Natural killer cell treated with Interleukin-12 subunit alpha and Interleukin-12 subunit beta and Interleukin-15 and Interleukin-18, amount 100 ng/mL, for 72 hours (primary cell): ENCODE results near the gene KCNIP4. TPM values are rescaled to one million over a fixed set of nuclear protein-coding genes. Genes with fewer than 3 reads are reported as not detected.

Experiments used
- ATAC-seq, 2 donors: fragments of 150-1000 bp; cut with Tn5 transposase in 1 of 2; sonication (Bioruptor Pico), chemical (Tn5 transposase) in 1 of 2; 2 replicates each; pipeline ENCODE4 v1.10.0; 2021
- DNase-seq: peaks from one replicate; pipeline ENCODE4 v3.0.0; 2022; ENCODE audit warnings: low spot score
- H3K27ac Mint-ChIP-seq, 2 donors: 1 replicate in 1 of 2; 2 replicates in 1 of 2; pipeline ENCODE4 v1.8.0; 2022; ENCODE audit warnings: mixed read lengths in 2 of 2, mild to moderate bottlenecking in 1 of 2, moderate library complexity in 1 of 2
- H3K27me3 Mint-ChIP-seq, 2 donors: 1 replicate in 1 of 2; 2 replicates in 1 of 2; pipeline ENCODE4 v1.8.0; 2022; ENCODE audit warnings: mixed read lengths in 2 of 2
- H3K36me3 Mint-ChIP-seq: one replicate; pipeline ENCODE4 v1.8.0; 2022; ENCODE audit warnings: mixed read lengths
- H3K4me1 Mint-ChIP-seq, 2 donors: 1 replicate in 1 of 2; 2 replicates in 1 of 2; pipeline ENCODE4 v1.8.0; 2022; ENCODE audit warnings: low read depth in 2 of 2, mixed read lengths in 2 of 2, mild to moderate bottlenecking in 1 of 2
- H3K4me3 Mint-ChIP-seq: one replicate; pipeline ENCODE4 v1.8.0; 2022; ENCODE audit warnings: mixed read lengths
- H3K9me3 Mint-ChIP-seq: 2 replicates; pipeline ENCODE4 v1.8.0; 2022; ENCODE audit warnings: mixed read lengths
- total RNA-seq, 2 donors: library from RNA; stranded (reverse); gene quantifications; one replicate each; pipeline ENCODE4 v1.2.3, GENCODE V29; 2022

The KCNIP4 gene
- total RNA-seq, 2 donors from 2014 or later, result not detected

DNA sequence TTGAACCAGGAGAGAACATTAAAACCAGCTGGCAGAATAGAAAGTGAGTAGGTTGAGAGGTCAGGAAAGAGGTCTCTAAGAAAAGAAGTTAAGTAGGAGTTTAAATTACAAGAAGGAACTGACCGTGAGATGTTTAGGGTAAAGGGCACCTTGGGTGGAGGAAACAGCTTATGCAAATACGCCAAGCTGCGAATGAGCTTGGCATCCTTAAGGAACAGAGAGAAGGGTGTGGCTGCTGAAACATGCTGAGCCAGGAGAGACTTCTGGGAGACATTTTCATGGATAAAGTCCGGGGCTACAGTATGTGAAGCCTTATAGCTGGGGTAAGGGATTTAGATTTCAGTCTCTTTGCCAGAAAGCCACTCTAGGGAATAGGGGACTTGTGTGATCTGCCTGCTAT is 249.1 kb downstream of the KCNIP4 start:
- peaks cover 9% of the 10 kb centered on the region for H3K9me3 Mint-ChIP-seq
- H3K4me1 Mint-ChIP-seq, result no peaks in the 10 kb centered on the region
- H3K36me3 Mint-ChIP-seq, result no peaks in the 10 kb centered on the region
- no peak overlapping the region for H3K27ac Mint-ChIP-seq
- H3K4me3 Mint-ChIP-seq, result no peak overlapping the region
- ATAC-seq (no peak), DNase-seq (no peak)
- no peaks in the 10 kb centered on the region for H3K27me3 Mint-ChIP-seq

DNA sequence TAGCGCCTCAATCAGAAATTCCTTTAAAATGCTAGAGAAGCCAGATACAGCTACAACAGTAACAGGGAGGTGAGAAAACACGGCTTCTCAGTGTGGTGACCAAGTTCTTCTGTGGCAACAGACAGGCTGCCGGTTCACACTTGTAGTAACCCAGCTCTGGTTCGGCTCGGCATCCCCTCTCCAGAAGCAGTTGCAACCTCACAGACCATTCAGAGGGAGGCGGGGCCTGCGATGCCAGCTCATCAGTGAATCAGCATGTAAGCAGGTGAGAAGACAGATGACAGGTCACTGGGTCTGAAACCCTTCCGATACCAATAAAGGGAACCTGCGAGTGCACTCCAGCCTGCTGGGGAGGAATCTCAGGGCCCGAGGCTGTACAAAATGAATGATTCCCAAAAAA is 251.0 kb downstream of the KCNIP4 start:
- Mint-ChIP-seq H3K4me3 (no peak overlapping the region), H3K27ac (no peak overlapping the region), H3K4me1 (no peaks in the 10 kb centered on the region), H3K27me3 (no peaks in the 10 kb centered on the region), H3K36me3 (no peaks in the 10 kb centered on the region), H3K9me3 (peaks cover 9% of the 10 kb centered on the region)
- DNase-seq (no peak), ATAC-seq (no peak)

- DNase-seq, result no peak
- Mint-ChIP-seq H3K27me3 (no peaks in the 10 kb centered on the region), H3K27ac (no peak overlapping the region), H3K36me3 (no peaks in the 10 kb centered on the region), H3K9me3 (peaks cover 6% of the 10 kb centered on the region), H3K4me3 (no peak overlapping the region), H3K4me1 (no peaks in the 10 kb centered on the region)
- no peak for ATAC-seq
Measured at GRCh38 chr4:21695141-21695540, 253.4 kb downstream of the KCNIP4 start.

GRCh38 chr4:21692241-21692640 is 256.3 kb downstream of the KCNIP4 start:
- DNase-seq, result no peak
- Mint-ChIP-seq H3K27me3 (no peaks in the 10 kb centered on the region), H3K9me3 (peaks cover 4% of the 10 kb centered on the region), H3K4me1 (no peaks in the 10 kb centered on the region), H3K4me3 (no peak overlapping the region), H3K27ac (no peak overlapping the region), H3K36me3 (no peaks in the 10 kb centered on the region)
- no peak for ATAC-seq

DNA sequence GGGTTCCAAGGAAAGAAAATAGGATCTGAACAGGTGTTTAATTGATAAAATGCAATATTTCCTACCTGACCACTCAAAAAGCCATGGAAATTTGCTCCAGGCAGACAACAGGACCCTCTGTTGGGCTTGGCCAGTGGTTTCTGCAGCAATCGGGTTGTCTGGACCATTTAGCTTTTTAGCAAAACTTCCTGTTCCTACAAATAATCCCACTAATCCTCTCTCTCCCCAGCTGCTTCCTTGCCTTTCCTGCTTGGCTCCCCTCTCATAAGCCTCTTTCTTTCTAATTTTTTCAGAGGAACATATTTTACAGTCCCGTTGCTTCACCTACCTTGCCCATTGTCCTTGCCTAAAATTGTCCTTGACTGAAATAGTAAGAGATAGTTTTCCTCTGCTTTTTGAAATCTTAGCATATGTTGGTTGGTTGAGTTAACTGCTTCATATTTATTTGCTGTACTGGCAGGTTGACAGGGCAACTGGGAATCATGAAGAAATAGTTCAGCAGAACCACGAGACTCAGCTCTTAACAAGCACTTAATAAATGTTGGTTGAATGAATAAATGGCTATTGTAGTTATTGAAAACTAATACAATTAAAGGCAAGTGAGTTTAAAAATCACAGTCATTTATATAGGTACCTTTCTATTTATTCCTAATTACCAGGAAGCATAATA is 259.8 kb downstream of the KCNIP4 start:
- Mint-ChIP-seq H3K4me3 (no peak overlapping the region), H3K36me3 (no peaks in the 10 kb centered on the region), H3K27me3 (no peaks in the 10 kb centered on the region), H3K27ac (no peak overlapping the region), H3K9me3 (peaks cover 7% of the 10 kb centered on the region), H3K4me1 (no peaks in the 10 kb centered on the region)
- ATAC-seq (no peak), DNase-seq (no peak)

DNA sequence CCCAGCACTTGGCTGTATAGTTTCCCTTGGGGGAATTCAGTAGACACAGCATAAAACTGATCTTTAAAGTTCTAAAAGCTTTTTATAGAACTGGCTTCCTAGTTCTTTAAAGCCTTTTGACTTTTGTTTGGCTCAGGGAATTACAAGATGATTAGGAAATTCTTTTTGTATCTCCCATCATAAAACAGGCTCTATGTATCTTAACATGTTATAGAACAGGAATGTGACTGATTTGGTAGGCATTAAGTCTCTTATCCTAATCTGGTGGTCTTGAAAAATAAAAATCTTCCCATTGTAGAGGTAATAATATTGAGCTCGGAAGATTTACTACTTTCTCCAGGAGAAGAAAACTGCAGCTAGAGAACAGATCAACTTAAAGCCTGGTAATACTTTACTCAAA is 262.7 kb downstream of the KCNIP4 start:
- no peak for ATAC-seq
- no peaks in the 10 kb centered on the region for H3K4me1 Mint-ChIP-seq
- H3K27me3 Mint-ChIP-seq, result no peaks in the 10 kb centered on the region
- H3K36me3 Mint-ChIP-seq, result no peaks in the 10 kb centered on the region
- no peak for DNase-seq
- H3K27ac Mint-ChIP-seq, result no peak overlapping the region
- H3K4me3 Mint-ChIP-seq, result no peak overlapping the region
- peaks cover 10% of the 10 kb centered on the region for H3K9me3 Mint-ChIP-seq

DNA sequence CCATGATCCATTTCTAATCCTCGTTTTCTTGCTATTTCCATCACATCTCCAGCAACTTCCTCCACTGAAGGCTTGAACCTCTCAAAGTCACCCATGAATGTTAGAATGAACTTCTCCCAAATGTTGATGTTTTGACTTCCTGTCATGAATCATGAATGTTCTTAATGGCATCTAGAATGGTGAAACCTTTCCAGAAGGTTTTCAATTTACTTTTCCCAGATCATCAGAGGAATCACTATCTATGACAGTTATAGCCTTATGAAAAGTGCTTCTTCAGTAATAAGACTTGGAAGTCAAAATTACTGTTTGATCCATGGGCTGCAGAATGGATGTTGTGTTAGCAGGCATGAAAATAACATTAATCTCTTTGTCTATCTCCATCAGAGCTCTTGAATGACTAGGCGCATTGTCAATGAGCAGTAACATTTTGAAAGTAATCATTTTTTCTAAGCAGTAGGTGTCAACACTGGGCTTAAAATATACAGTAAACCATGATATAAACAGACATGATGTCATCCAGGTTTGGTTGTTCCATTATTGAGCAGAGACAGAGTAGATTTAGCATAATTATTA is 268.2 kb downstream of the KCNIP4 start:
- Mint-ChIP-seq H3K9me3 (peaks cover 21% of the 10 kb centered on the region), H3K36me3 (no peaks in the 10 kb centered on the region), H3K4me3 (no peak overlapping the region), H3K4me1 (no peaks in the 10 kb centered on the region), H3K27ac (no peak overlapping the region), H3K27me3 (no peaks in the 10 kb centered on the region)
- DNase-seq (no peak), ATAC-seq (no peak)

DNA sequence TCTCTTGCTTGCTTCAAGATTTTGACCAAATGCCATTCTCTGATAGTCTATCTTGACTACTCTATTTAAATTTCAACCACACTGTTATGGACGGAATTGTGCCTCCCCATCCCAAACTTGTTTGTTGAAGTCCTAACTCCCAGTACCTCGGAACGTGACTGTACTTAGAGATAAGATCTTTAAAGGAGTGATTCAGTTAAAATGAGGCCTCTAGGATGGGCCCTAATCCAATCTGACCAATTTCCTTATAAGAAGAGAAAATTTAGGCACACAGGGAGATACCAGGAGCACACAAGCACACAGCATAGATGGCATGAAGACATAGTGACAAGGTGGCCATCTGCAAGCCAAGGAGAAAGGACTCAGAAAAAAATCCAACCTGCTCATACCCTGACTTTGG is 269.9 kb downstream of the KCNIP4 start:
- no peak for ATAC-seq
- no peak overlapping the region for H3K27ac Mint-ChIP-seq
- H3K9me3 Mint-ChIP-seq, result peaks cover 24% of the 10 kb centered on the region
- DNase-seq, result no peak
- H3K4me1 Mint-ChIP-seq, result no peaks in the 10 kb centered on the region
- H3K36me3 Mint-ChIP-seq, result no peaks in the 10 kb centered on the region
- no peak overlapping the region for H3K4me3 Mint-ChIP-seq
- no peaks in the 10 kb centered on the region for H3K27me3 Mint-ChIP-seq

GRCh38 chr4:21677173-21677572 is 271.4 kb downstream of the KCNIP4 start:
- DNase-seq, result no peak
- no peaks in the 10 kb centered on the region for H3K4me1 Mint-ChIP-seq

DNA sequence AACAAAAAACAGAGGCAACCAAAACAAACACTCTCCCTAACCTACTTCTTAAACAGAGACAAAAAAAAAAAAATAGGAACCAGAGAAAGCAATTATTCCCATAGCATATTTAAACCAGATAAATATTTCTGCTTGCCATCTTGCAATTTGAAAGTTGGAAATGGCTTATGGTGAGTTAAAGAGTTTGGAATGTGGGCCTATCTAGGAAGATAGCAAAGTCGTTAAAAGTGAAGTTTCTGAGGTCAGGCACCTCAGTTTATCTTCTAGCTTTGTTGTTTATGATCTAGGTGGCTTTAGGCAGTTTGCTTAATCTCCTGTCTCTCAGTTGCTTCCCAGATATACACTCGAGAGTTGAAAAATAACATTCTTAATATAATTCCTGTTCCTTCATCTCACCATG is 284.2 kb downstream of the KCNIP4 start:
- DNase-seq, result no peak
- no peaks in the 10 kb centered on the region for H3K4me1 Mint-ChIP-seq
- H3K27me3 Mint-ChIP-seq, result no peaks in the 10 kb centered on the region
- H3K27ac Mint-ChIP-seq, result no peak overlapping the region
- no peak overlapping the region for H3K4me3 Mint-ChIP-seq
- no peaks in the 10 kb centered on the region for H3K36me3 Mint-ChIP-seq
- H3K9me3 Mint-ChIP-seq, result peaks cover 10% of the 10 kb centered on the region
- no peak for ATAC-seq

More at GRCh38 chr4:21677173-21677572, 271.4 kb downstream of the KCNIP4 start:
- ATAC-seq, result no peak
- H3K4me3 Mint-ChIP-seq, result no peak overlapping the region
- H3K36me3 Mint-ChIP-seq, result no peaks in the 10 kb centered on the region
- H3K27me3 Mint-ChIP-seq, result no peaks in the 10 kb centered on the region
- no peak overlapping the region for H3K27ac Mint-ChIP-seq
- peaks cover 29% of the 10 kb centered on the region for H3K9me3 Mint-ChIP-seq

- peaks cover 7% of the 10 kb centered on the region for H3K9me3 Mint-ChIP-seq
- DNase-seq, result no peak
- H3K27me3 Mint-ChIP-seq, result no peaks in the 10 kb centered on the region
- no peaks in the 10 kb centered on the region for H3K36me3 Mint-ChIP-seq
- H3K4me1 Mint-ChIP-seq, result no peaks in the 10 kb centered on the region
- no peak for ATAC-seq
- H3K27ac Mint-ChIP-seq, result no peak overlapping the region
- no peak overlapping the region for H3K4me3 Mint-ChIP-seq
Measured at GRCh38 chr4:21656832-21657231, 291.7 kb downstream of the KCNIP4 start.

DNA sequence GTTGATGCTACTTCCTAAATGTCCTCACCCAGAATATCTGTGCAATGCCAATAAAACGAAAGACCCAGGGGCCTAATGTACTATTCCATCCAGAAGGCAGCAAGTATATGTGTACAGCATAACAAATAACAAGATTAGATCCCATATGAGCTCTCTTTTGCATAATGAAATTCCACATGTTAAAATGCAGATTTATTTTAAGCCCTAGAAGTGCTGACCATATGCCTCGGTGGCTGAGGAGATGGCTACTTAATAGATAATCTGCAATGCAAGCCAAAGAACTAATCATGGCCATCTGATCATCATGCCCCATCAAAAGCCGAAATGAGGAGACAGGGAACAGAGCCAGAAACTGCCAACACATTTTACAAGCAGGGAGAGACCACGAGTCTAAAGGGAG is 293.5 kb downstream of the KCNIP4 start:
- Mint-ChIP-seq H3K27me3 (no peaks in the 10 kb centered on the region), H3K4me1 (no peaks in the 10 kb centered on the region), H3K27ac (no peak overlapping the region), H3K36me3 (no peaks in the 10 kb centered on the region), H3K9me3 (peaks cover 7% of the 10 kb centered on the region), H3K4me3 (no peak overlapping the region)
- DNase-seq (no peak), ATAC-seq (no peak)

- no peak overlapping the region for H3K4me3 Mint-ChIP-seq
- no peaks in the 10 kb centered on the region for H3K36me3 Mint-ChIP-seq
- ATAC-seq, result no peak
- peaks cover 7% of the 10 kb centered on the region for H3K9me3 Mint-ChIP-seq
- DNase-seq, result no peak
- no peaks in the 10 kb centered on the region for H3K27me3 Mint-ChIP-seq
- no peak overlapping the region for H3K27ac Mint-ChIP-seq
- no peaks in the 10 kb centered on the region for H3K4me1 Mint-ChIP-seq
Measured at GRCh38 chr4:21652508-21653231, 295.9 kb downstream of the KCNIP4 start.

GRCh38 chr4:21649391-21650090 is 299.0 kb downstream of the KCNIP4 start:
- no peaks in the 10 kb centered on the region for H3K27me3 Mint-ChIP-seq
- H3K27ac Mint-ChIP-seq, result no peak overlapping the region
- no peak overlapping the region for H3K4me3 Mint-ChIP-seq
- no peaks in the 10 kb centered on the region for H3K4me1 Mint-ChIP-seq
- DNase-seq (no peak), ATAC-seq (no peak)
- no peaks in the 10 kb centered on the region for H3K36me3 Mint-ChIP-seq
- peaks cover 15% of the 10 kb centered on the region for H3K9me3 Mint-ChIP-seq
